Neural cell (in vitro differentiated cells): Measurements from ENCODE around the gene CDH9. TPM values are rescaled to one million over a fixed set of nuclear protein-coding genes. Genes with fewer than 3 reads are reported as not detected.
A peak's percentile ranks its signal among the peaks of the same experiment; 100 is the strongest.

Source experiments
- H2AFZ ChIP-seq: fragments of 200-600, 300-800 bp; sonication (generic), shearing (Covaris generic); 2 replicates; pipeline ENCODE4 v1.6.0; 2014; ENCODE audit warnings: low read depth, mild to moderate bottlenecking, antibody characterized with exemption, low read length, moderate library complexity
- H3F3A ChIP-seq: fragments of 200-600 bp; shearing (Covaris generic); 2 replicates; pipeline ENCODE4 v1.6.1; 2016; ENCODE audit warnings: mild to moderate bottlenecking, moderate library complexity, mixed read lengths, antibody characterized with exemption, low read length; ENCODE audit not compliant: insufficient read depth, poor library complexity, severe bottlenecking
- H3K27ac ChIP-seq: fragments of 200-600, 300-800 bp; sonication (generic), shearing (Covaris generic); 2 replicates; pipeline ENCODE4 v1.5.1; 2014; ENCODE audit warnings: mild to moderate bottlenecking, low read length, moderate library complexity
- H3K27me3 ChIP-seq: fragments of 300-800, 200-600 bp; sonication (generic), shearing (Covaris generic); 2 replicates; pipeline ENCODE4 v1.6.0; 2014; ENCODE audit warnings: mild to moderate bottlenecking, low read depth, low read length, moderate library complexity; ENCODE audit not compliant: insufficient read depth
- H3K36me3 ChIP-seq: fragments of 300-800, 200-600 bp; sonication (generic), shearing (Covaris generic); 2 replicates; pipeline ENCODE4 v1.5.1; 2014; ENCODE audit warnings: mild to moderate bottlenecking, antibody characterized with exemption, low read length, moderate library complexity; ENCODE audit not compliant: insufficient read depth
- H3K4me2 ChIP-seq: fragments of 300-800, 200-600 bp; sonication (generic), shearing (Covaris generic); 2 replicates; pipeline ENCODE4 v1.6.0; 2014; ENCODE audit warnings: mild to moderate bottlenecking, low read length
- H3K4me3 ChIP-seq: fragments of 300-800, 200-600 bp; sonication (generic), shearing (Covaris generic); 2 replicates; pipeline ENCODE4 v1.5.1; 2014; ENCODE audit warnings: mild to moderate bottlenecking, low read length, moderate library complexity
- H3K79me2 ChIP-seq: fragments of 200-600 bp; shearing (Covaris generic); replicated peaks from 2 replicates; pipeline ENCODE4 v1.6.0; 2014; ENCODE audit warnings: mild to moderate bottlenecking, low read length, moderate library complexity; ENCODE audit not compliant: insufficient read depth
- H3K9ac ChIP-seq: fragments of 300-800, 200-600 bp; sonication (generic), shearing (Covaris generic); 2 replicates; pipeline ENCODE4 v1.6.1; 2016; ENCODE audit warnings: mild to moderate bottlenecking, low read length, mixed read lengths
- H3K9me2 ChIP-seq: fragments of 200-600 bp; shearing (Covaris generic); 2 replicates; pipeline ENCODE4 v1.6.1; 2016; ENCODE audit warnings: mild to moderate bottlenecking, low read length, mixed read lengths; ENCODE audit not compliant: insufficient read depth
- H3K9me3 ChIP-seq: fragments of 200-600, 300-800 bp; sonication (generic), shearing (Covaris generic); 2 replicates; pipeline ENCODE4 v1.6.1; 2016; ENCODE audit warnings: mild to moderate bottlenecking, mixed run types, low read length, moderate library complexity, mixed read lengths
- H4K20me1 ChIP-seq: fragments of 200-600 bp; shearing (Covaris generic); 2 replicates; pipeline ENCODE4 v1.6.1; 2016; ENCODE audit warnings: mild to moderate bottlenecking, mixed run types; ENCODE audit not compliant: insufficient read depth
- CTCF ChIP-seq: fragments of 450-650 bp; IDR thresholded peaks from 2 replicates; pipeline ENCODE4 v1.5.1; 2014; ENCODE audit warnings: antibody characterized with exemption, mild to moderate bottlenecking, moderate library complexity; ENCODE audit not compliant: poor library complexity, severe bottlenecking
- EP300 ChIP-seq: fragments of 450-650 bp; conservative IDR thresholded peaks from 2 replicates; pipeline ENCODE4 v1.6.1; 2014; ENCODE audit warnings: antibody characterized with exemption, mild to moderate bottlenecking, moderate library complexity; ENCODE audit not compliant: poor library complexity, severe bottlenecking
- EZH2 ChIP-seq: fragments of 200-600, 300-800 bp; shearing (Covaris generic), sonication (generic); IDR thresholded peaks from 2 replicates; pipeline ENCODE4 v1.6.1; 2014; ENCODE audit warnings: antibody characterized with exemption, low read length, borderline replicate concordance, mild to moderate bottlenecking; ENCODE audit not compliant: insufficient read depth, poor library complexity, severe bottlenecking
- MXI1 ChIP-seq: fragments of 450-650 bp; conservative IDR thresholded peaks from 2 replicates; pipeline ENCODE4 v1.6.1; 2014; ENCODE audit warnings: antibody characterized with exemption, mild to moderate bottlenecking; ENCODE audit not compliant: poor library complexity, severe bottlenecking
- POLR2AphosphoS5 ChIP-seq: IDR thresholded peaks from 2 replicates; pipeline ENCODE4 v1.6.1; 2012
- RAD21 ChIP-seq: fragments of 450-650 bp; conservative IDR thresholded peaks from 2 replicates; pipeline ENCODE4 v1.6.1; 2014; ENCODE audit warnings: antibody characterized with exemption, mild to moderate bottlenecking, moderate library complexity
- REST ChIP-seq: IDR thresholded peaks from 2 replicates; pipeline ENCODE4 v1.6.1; 2012; ENCODE audit warnings: borderline replicate concordance
- SMC3 ChIP-seq: fragments of 450-650 bp; conservative IDR thresholded peaks from 2 replicates; pipeline ENCODE4 v1.6.1; 2014; ENCODE audit warnings: antibody characterized with exemption, mild to moderate bottlenecking, moderate library complexity; ENCODE audit not compliant: poor library complexity
- TAF1 ChIP-seq: IDR thresholded peaks from 2 replicates; pipeline ENCODE4 v1.6.1; 2012; ENCODE audit warnings: low read depth
- polyA minus RNA-seq: library from RNA; depleted of rRNA, polyadenylated mRNA; stranded (reverse); fragments of >200 nt; gene quantifications from 2 replicates; pipeline ENCODE4 v1.2.3, GENCODE V29; 2014
- polyA plus RNA-seq: library from polyadenylated mRNA; depleted of rRNA; stranded (reverse); fragments of >200 nt; gene quantifications from 2 replicates; pipeline ENCODE4 v1.2.3, GENCODE V29; 2014

CDH9 gene
- polyA plus RNA-seq (1.7 and 3.4 TPM in 2 replicates), polyA minus RNA-seq (3.2 and 5.1 TPM in 2 replicates)

GRCh38 chr5:27038476-27038875 is at the start of gene CDH9:
TSS of gene CDH9 (minus strand) at chr5:27038586. CDS start at chr5:26988333, 50,253 bp downstream.
- no peaks in the 10 kb centered on the region for H3K79me2 ChIP-seq
- TF ChIP-seq POLR2AphosphoS5: peak; percentile 16
- TF ChIP-seq TAF1: no peak
- TF ChIP-seq EP300: no peak
- no peak for TF ChIP-seq EZH2
- TF ChIP-seq RAD21: peak; percentile 36
- H3K9me2 ChIP-seq: no peaks in the 10 kb centered on the region
- H3F3A ChIP-seq: no peaks in the 10 kb centered on the region
- no peak within 1 kb of the TSS for H3K27ac ChIP-seq
- H3K9ac ChIP-seq: peak within 1 kb of the TSS; percentile 20
- H4K20me1 ChIP-seq: no peaks in the 10 kb centered on the region
- peak within 1 kb of the TSS; percentile 59 for H3K4me3 ChIP-seq
- H3K27me3 ChIP-seq: no peaks in the 10 kb centered on the region
- H3K9me3 ChIP-seq: no peaks in the 10 kb centered on the region
- no peak within 1 kb of the TSS for H2AFZ ChIP-seq
- peak within 1 kb of the TSS; percentile 45 for H3K4me2 ChIP-seq
- H3K36me3 ChIP-seq: no peaks in the 10 kb centered on the region

DNA sequence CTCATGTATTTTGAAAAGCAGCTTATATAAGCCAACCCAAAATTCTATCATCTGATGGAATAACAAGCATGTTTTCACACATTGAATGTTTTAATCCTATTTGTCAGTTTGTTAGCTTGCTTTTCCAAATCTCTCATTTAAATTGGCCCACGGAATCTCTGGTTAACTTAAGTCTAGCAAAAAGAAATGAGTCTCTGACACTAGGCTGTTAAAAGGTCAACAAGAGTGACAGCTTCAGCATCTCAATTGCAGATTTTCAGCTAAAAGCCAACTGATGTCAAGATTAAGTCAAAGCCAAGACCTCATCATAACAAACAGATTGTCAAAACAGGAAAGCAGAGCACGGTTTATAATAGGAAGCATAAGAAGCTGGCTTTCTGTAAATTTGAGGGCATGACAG is 49.4 kb upstream of the CDH9 start:
- H3F3A ChIP-seq: no peaks in the 10 kb centered on the region
- no peaks in the 10 kb centered on the region for H3K9me2 ChIP-seq
- H3K27ac ChIP-seq: no peak overlapping the region
- H3K4me3 ChIP-seq: no peak overlapping the region
- H4K20me1 ChIP-seq: no peaks in the 10 kb centered on the region
- H3K79me2 ChIP-seq: no peaks in the 10 kb centered on the region
- H2AFZ ChIP-seq: no peak overlapping the region
- no peaks in the 10 kb centered on the region for H3K36me3 ChIP-seq
- H3K27me3 ChIP-seq: no peaks in the 10 kb centered on the region
- no peaks in the 10 kb centered on the region for H3K9me3 ChIP-seq
- no peak overlapping the region for H3K9ac ChIP-seq
- TF ChIP-seq TAF1 (no peak), CTCF (no peak), MXI1 (no peak), RAD21 (peak; percentile 15), SMC3 (no peak), REST (peak; percentile 60), EP300 (peak; percentile 99), EZH2 (no peak), POLR2AphosphoS5 (peak; percentile 97)
- no peak overlapping the region for H3K4me2 ChIP-seq
